EH (cell line): ENCODE results near the gene AREL1.
A peak's percentile ranks its signal among the peaks of the same experiment; 100 is the strongest.

ENCODE experiments used
- DNase-seq: peaks from one replicate; pipeline ENCODE4 v3.0.0-alpha.2; 2015; ENCODE audit warnings: low read depth

Gene AREL1

DNA sequence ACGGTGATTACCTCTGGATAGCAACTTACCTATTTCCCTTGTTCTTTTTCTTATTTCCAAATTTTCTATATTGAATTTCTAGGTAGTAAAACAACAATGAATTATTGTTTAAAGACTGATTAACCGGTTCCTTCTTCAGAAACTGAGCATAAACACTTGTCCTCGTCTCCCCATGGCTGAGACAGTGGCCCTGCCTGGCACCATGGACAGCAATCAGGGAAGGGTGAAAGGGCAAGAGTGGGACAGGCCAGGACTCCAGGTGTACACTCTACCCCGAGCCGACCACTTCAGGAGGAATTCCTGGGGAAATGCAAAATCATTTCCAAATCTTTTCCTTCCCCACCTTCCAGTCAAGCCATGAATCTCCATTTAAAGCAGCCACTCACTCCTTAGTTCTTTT, 52.0 kb downstream of the AREL1 start:
- DNase-seq: no peak

DNA sequence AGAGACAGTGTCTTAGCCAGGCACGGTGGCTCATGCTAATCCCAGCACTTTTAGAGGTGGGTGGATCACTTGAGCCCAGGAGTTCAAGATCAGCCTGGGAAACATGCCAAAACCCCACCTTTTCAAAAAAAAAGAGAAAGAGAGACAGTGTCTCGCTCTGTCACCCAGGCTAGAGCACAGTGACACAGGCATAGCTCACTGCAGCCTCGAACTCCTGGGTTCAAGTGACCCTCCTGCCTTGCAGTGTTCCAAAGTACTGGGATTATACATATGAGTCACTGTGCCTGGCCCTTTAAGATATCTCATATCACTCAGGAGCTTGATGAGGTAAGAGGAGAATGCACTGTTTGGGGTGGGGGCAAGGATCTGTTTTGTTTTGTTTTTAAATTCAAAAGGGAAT, 52.7 kb downstream of the AREL1 start:
- no peak for DNase-seq

DNA sequence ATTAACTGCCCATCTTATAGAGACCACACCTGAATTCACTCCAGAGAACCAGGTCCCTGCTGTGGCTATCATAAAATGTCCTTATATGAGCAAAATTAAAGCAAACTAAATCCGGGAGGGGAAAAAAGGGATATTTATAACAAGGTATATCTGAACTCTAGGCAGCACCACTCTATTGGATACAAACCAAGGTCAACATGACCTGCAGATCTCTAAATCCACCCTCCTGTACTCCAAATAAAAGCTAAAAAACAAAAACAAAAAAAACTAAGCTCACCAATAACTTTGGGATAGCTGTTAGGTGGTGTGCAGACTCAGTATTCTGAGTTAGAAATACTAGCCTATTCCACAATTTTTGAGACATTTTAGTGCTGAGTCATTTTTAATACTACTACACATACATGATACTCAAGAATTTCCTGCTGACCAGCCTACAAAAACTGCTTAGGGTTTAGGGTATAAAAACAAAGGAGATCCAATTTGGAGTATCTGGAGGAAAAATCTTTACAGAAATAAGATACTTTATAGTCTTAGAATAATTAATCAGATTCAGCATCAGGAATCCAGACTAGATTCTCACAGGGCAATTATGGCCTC, 54.2 kb downstream of the AREL1 start:
- peak; percentile 88 for DNase-seq

DNA sequence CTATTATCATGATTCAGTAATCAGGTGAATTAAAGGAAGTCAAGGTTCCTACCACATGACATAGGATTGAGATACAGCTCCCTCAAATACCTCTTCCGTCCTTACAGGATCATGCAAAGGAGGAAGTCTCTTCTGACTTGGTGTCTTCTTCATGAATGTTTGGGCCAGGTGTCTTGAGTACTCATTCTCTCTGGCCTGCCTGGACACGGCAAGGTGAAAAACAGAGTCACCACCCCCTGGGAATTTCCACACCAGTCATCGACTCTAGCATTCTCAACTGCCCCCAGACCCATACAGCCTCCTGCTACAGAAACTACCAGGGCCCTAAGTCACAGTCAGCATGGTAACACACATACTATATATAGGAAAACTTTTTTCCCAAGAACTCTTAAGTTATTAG, 55.9 kb downstream of the AREL1 start:
- DNase-seq: no peak

DNA sequence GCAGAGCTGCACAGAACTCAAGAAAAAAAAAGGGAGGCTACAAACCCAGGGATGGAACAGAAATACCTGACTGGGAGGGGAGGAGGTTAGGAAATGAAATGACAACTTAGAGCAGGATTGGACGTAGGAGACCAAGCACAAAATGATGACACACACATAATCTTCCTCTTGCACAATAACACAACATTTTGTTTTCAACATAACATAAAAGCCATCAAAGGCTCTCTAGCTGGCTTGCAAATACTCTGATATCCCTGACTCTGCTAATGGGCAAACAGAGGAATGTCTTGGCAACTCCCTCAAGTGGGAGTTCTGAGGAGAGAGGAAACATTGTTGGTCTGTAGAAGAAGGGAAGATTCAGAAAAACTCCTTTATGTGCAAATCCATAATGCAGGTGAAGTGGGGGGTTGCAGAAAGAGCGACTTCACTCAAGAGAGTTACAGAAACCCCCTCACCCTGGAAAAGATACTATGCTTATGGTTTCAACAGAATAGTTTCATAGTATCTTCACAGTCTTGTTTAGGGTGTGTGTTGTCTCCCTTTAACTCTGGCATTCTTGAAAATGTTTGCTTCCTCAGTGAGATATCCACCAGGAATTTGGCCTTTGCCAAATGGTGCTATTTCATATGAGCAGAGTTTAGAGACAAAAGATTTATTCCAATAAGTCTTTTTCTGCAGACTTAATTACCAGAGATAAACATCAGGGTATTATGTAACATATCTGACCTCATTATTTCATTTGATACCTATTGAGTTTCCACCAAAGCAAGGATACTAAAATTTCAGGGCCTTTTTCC, 57.1 kb downstream of the AREL1 start:
- peak; percentile 86 for DNase-seq

DNA sequence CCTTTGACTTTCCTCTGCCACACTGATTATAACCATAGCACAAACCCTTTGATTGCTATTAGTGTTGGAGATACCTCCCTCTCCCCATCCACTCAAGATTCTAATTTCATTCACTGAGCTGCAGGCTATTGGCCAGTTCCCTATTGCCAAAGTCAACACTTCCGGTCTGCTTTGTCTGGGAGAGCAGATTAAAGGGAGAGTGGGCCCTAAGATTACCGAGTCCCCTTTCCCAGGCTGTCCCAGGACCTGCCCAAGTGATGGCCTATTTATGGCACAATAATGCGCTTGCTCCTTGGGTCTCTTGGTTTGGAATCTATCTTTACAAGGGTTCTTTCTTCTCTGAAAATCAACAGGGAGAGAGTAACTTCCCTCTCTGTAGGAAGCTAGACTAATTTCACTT, 57.9 kb downstream of the AREL1 start:
- DNase-seq: no peak

DNA sequence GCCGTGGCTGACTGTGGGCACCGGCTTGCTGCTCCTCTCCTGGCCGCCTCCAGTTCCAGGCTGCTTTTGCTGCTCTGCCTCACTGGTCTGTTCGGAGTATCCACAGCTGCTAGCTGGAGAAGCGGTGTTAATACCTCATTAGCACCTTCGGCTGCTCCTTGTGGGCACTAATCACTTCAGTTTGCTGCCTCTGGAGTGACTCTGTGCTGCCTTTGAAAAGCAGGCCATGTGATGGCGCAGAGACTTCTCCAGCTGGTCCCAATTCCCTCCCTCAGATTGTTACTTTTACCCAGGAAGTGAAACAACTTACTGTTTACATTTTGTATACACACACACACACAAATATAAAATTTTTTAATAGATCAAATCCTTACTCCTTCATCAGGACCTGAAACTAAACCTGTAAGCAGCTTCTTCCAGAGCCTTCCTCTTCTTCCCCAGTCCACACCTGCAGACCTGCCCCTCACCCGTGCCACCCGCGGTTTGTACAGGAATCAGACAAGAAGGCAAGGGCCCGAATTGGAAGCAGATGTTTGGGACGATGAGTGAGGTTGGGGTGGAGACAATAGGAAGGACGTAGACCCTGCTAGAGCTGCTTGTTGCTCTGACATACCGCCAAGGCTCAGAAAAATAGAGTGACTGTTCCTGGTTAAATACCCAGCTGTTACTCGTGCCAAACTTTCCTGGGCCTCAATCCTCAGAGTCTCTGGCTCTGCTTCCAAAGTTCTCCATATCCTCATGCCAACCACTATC, 59.3 kb downstream of the AREL1 start:
- DNase-seq: peak; percentile 70

DNA sequence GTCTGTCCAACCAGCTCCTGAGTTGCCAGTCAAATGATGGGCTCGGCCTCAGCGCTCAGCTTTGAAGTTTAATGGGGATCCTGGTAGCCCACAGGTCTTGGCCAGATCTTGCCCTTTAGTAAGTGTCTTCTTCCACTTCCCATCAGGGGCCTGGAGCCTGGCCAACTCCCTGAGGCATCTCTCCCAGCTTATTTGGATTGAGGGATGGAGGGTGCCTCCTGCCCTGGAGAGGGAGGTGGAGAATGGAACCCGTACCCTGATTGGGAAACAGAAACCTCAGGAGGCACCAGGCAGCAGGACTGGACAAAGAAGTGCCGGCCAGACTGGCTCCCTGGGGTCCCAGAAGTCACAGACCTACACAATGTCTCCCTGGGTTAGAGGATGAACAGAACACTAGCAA, 60.3 kb downstream of the AREL1 start:
- peak; percentile 67 for DNase-seq

DNA sequence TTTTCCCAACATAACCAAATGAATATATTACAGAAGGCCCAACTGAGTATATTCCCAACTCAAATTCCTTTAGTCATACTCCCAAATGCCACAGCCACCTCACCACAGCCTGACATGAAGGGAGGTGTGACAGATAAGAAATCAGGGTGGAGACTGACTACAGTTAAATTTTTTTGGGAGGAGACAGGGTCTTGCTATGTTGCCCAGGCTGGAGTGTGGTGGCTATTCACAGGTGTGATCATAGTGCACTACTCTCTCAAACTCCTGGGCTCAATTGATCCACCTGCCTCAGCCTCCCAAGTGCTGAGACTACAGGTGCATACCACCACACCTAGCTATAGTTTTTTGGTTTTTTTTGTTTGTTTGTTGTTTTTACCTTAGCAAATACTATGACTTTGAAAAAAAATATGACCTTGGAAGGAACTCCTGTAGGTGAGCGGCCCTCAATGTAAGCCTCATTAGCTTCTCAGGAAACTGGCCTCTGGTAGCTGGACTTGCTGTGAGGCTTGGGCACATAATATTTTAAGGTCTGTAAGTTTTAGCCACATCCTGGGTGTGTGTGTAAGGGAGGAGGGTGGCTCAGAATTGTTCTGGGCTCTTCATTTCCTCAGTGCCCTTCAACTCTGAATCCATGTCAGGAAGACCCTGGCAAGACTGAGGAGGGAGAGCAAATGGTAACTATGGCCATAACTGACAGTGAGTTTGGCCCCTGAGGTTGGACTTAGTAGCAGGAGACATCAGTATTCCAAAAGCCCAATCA, 61.8 kb downstream of the AREL1 start:
- DNase-seq: no peak

DNA sequence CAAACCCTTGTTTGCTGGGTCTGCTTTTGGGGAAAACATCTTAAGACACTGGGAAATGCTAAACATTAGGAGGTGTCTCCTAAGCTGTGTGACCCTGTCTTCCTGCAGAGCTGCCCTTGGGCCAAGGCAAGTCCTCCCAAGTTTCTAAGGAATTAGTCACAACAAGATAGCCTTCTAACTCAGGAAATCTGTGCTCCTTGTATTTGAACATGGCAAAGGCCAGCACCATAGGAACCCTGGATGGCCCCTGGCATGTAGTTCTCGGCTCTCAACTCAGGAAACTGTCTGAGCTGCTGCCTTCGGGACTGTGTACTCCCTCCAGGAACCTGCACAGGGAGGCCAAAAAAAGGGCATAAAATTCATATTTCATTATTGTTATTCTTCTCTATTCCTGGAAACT, 63.2 kb downstream of the AREL1 start:
- DNase-seq: peak; percentile 78

DNA sequence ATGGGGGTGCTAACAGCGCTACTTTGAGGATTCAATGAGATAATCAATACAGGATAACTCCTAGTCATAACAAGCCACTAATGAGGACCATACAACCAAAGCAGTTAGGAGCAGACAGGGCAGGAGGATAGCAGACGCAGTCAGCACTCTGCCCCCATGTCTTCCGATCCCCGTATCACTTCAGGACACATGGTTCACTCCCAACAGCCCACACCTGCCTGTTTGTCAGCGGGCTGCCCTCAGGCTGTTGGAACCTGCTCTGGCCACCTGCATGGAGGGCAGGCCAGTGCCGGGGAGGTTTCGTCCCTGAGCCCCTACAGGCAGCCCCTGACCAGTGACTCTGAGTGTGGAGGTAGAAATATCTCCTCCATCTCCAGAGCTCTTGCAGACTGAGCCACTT, 63.7 kb downstream of the AREL1 start:
- no peak for DNase-seq

DNA sequence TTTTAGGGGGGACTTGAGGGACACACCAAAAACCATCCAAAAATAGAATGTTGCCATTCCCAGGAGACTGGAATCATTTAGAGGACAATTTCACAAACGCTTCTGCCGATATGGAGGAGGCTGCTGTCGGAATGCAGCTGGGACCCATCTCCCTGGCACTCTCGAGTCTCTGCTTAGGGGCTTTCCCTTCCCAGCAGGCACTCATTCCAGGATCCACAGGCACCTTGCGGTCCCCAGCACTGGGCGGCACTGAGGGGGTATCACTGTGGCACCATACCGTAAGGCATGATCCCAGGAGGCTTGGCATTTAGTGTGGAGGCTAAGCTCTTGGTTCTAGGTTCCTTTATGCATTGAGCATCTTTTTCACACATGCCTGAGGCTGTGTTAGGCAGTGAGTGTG, 64.3 kb downstream of the AREL1 start:
- DNase-seq: no peak

DNA sequence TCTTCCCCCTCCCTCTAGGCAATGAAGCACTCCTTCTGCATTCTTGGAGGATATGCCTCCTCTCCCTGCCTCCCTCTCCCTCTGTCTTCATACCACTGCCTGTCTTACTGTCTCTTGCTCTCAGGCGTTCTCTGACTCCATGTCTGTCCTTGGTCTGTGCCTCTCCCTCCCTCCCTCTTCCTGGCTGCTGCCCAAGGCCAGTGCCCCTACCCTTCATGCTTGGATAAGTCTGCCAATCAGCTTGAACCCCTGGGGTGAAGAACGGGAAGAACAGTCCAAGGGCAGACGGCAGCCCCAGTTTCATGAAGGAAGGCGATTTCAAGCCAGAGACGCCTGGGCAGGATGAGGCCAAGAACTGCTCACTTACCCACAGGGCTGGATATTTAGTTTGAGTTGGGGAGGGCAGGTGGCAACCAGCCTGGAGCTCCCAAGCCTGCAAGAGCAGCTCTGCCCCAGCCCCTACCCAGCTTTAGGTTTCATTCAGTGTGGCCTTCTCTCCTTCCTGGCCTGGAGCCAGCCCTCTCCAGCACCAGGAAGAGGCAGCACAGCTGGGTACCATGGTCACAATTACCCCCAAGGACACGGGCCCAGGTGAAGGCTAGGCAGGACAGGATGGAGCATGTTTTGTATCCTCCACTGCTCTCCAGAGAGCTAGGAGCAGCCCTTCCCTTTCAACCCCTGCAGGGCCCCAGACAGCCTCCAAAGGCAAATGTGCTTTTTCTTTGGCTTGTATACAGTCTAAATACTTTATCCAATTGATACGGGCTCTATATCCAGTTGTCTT, 65.0 kb downstream of the AREL1 start:
- DNase-seq: peak; percentile 65

DNA sequence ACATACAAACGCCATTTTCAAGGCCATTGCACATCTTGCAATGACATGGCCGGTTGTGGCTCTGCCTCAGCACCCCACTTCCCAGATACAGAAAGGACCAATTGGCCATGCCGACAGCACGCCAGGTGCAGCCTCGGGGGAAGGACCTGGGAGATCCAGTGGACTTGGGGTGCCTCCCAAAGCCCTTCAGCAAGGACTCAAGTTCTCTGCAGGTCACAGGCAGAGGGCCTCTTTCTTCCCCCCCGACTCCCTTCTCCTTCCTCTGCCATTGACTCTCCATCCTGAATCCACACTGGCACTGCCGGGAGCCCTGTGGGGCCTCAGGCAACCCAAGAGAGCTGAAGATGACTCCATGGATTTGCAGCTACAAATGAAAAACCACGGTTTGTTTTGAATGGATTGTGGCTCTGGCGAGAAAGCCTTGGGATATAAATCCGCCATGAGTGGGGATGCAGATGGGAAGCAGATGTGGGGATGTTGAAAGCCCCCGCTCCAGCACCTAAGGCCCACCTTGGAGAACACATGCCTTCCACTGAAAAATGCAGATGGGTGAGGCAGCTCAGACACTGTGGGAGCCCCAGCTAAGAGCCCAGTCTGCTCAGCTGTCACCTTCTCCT, 65.7 kb downstream of the AREL1 start:
- peak; percentile 59 for DNase-seq

DNA sequence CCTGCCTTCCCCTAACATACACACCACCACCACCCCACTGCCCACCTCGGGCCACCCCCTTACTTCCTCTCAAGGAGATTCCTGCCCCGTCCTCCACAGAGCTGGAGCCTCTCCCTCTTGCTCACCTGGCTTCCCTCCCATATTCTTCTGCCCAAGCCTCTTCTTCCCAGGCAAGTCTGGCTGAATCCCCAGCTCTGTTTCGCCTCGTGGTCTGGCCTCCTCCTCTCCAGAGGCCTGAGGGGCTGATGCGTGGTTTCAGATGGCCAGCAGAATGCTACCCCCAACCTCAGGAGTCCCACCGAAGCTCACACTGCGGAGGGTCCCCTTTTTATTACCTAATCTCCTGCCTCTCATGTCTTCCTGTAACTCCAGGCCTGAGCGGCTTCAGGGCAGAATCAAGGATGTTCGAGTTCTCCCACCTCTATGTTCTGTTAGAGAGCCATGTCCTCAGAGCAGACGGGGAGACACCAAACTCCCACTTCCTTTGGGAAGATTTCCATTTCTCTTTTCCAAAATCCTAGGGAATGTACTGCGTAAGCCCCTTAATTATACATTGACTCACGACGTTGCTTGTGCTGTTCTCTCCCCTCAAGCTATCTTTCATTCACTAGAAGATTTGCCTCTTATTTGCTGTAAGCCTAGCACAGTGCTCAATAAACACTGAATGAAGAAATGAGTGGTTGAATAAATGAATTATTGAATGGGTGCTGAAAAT, 67.0 kb downstream of the AREL1 start:
- no peak for DNase-seq

DNA sequence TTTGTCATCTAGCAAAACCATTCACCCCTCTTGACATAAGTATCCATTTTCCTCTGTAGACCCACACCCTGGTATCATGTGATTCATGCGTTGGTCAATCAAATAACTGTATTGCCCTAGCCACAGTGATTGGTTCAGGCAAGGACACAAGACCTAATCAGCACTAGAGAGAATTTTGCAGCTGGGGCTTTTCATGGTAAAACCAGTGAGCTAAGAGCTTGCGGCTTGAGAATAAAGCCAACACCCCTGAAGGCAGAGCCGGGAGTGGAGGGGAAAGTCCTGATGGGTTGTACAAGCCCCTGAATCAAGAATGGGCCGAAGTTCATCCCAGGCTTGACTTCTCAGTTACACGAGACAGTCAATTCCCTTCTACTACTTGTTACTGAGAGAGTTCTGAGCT, 67.6 kb downstream of the AREL1 start:
- no peak for DNase-seq

DNA sequence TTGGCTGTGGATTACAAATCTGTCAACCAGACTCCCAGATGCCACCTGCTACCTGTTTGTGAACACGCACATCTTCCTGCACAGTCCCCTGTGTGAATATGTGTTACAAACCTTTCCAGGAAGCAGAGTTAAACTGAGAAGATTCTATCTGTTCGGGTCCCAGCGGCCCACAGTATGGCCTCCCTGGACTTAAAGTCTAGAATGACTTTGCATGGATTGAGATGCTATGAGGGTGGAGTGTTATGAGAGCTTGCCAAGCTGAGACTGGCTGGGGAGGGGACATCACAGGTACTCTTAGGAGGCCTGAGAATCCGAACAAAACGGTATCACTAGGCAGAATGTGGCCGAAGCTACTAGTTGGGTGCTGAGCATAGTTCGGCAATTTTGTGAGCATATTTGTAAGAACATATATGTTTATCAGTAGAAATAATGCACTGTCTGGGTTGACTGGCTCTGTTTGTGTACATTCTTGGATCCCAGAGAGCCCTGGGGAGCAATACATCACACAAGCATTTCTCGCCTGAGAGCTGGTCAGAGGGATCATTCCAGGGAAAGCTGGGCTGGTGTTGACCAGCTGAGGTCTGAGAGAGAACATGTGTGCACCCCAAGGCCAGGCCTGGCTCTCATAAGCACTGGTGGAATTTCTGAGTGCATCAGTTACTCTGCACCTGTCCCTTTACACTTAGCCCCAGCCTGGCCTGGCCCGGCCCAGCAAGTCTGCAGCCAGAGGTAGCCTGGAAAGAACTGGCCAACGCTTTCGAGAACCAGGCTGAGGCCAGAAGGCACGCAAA, 71.1 kb downstream of the AREL1 start:
- DNase-seq: no peak

DNA sequence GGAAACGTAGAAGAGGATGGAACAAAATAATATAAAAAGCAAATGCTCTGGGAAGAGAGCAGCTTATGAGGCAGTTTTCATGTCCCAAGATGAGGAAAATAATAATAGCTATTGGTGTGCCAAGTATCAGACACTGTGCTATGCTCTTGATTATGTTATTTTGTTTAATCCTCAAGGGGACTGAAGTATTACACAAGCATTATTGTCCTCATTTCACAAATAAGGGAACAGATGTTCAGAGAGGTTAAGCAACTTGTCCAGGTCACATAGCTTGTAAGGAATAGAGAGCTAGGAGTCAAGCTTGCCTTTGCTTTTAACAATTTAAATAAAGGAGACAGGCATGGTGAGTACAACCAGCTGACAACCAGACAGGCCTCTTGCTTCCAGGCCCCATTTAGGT, 73.9 kb downstream of the AREL1 start:
- DNase-seq: no peak

DNA sequence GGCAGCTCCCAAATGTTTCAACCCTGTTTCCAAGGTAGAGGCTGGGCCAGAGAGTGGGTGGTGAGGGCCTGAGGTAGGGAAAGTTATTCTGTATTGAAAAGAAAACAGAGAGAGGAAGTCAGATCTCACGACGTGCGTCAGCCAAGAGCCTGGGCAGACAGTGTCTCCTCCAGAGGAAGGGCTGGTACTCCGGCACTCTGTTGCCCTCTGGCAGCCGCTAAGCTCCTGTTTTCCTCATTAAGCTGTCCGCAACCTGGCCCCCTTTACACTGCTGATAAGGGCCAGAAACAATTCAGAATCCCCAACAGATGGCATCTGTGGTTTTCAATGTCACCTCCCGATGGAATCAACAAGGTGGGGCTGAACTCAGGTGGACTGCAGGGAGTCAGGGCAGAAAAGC, 74.8 kb downstream of the AREL1 start:
- DNase-seq: no peak

DNA sequence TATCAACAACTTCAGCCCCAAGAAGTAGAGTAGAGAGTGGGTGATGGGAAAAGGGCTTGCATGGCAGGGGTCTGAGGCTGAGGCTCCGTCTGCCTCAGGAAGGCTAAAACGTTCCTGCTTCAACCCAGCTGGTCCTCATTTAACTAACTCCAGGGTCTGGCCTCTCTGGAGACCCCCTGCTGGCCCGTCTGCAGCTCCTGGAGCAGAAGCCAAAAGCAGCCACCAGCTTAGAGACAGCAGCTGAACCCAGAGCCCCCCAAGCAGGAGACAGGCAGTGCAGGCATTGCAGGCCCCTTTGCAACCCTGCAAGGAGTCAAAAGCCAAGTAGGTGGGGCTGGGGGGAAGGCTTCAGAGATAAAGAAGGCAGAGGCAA, 75.7 kb downstream of the AREL1 start:
- DNase-seq: no peak
